Sciatic nerve (tissue), 2 donors: Measurements from ENCODE around the gene TNF. TPM values are rescaled to one million over a fixed set of nuclear protein-coding genes. Genes with fewer than 3 reads are reported as not detected.

Experiments
- ATAC-seq: fragments of 200-7000 bp; cut with Tn5 transposase; one replicate; pipeline ENCODE4 v1.9.1; 2020; ENCODE audit warnings: mild to moderate bottlenecking, moderate library complexity
- DNase-seq: peaks from one replicate; pipeline ENCODE4 v3.0.0-alpha.2; 2020; ENCODE audit warnings: low spot score
- intact Hi-C: fragments of 100-400 bp; cut with DNase I; formaldehyde crosslinking; loops from one replicate; pipeline ENCODE4 v1.14.2; 2022
- total RNA-seq: library from RNA; stranded (reverse); fragmentation: NEBNext Ultra II Directional; extraction: Animal tissue kit (Norgen Biotek cat#: 25700); gene quantifications from one replicate; pipeline ENCODE4 v1.2.1, GENCODE V29; 2021
- donor health status: DM: no; HTN: no; CAD: no.
- donor health status: DM: no; HTN: no; CAD: no.

Gene TNF
- total RNA-seq = 0.40 TPM

- intact Hi-C loops = no loop called here
- peak; percentile 64 for ATAC-seq
- DNase-seq = no peak
Measured at GRCh38 chr6:31575335-31575901, at the start of gene TNF. TNF (plus strand) TSS chr6:31575565; CDS start chr6:31575742, 177 bp downstream.

- DNase-seq = no peak
- no peak for ATAC-seq
- intact Hi-C loops = no loop called here
Measured at GRCh38 chr6:31525932-31526591, 49.3 kb upstream of the TNF start.

- no peak for ATAC-seq
- no peak for DNase-seq
- intact Hi-C loops = no loop called here
Measured at GRCh38 chr6:31528307-31528777, 47.0 kb upstream of the TNF start.

GRCh38 chr6:31528821-31529328 is 46.5 kb upstream of the TNF start, which contains the start of gene MCCD1:
MCCD1 (plus strand) TSS chr6:31528962; CDS start chr6:31529015, 53 bp downstream.
- DNase-seq (no peak), ATAC-seq (no peak)
- intact Hi-C loops = no loop called here

- intact Hi-C loops = no loop called here
- no peak for DNase-seq
- no peak for ATAC-seq
Measured at GRCh38 chr6:31529329-31530150, 45.8 kb upstream of the TNF start.

- intact Hi-C loops = no loop called here
- ATAC-seq (no peak), DNase-seq (no peak)
Measured at GRCh38 chr6:31530659-31531058, 44.7 kb upstream of the TNF start.

GRCh38 chr6:31531162-31531561 is 44.2 kb upstream of the TNF start:
- intact Hi-C loops = no loop called here
- ATAC-seq (no peak), DNase-seq (no peak)

GRCh38 chr6:31531771-31532643 is 43.4 kb upstream of the TNF start:
- intact Hi-C loops = no loop called here
- DNase-seq = no peak
- ATAC-seq = no peak

GRCh38 chr6:31532644-31533454 is 42.5 kb upstream of the TNF start:
- intact Hi-C loops = no loop called here
- DNase-seq (no peak), ATAC-seq (no peak)

GRCh38 chr6:31533455-31533841 is 41.9 kb upstream of the TNF start:
- ATAC-seq (no peak), DNase-seq (no peak)
- intact Hi-C loops = no loop called here

GRCh38 chr6:31534011-31534410 is 41.4 kb upstream of the TNF start:
- DNase-seq (no peak), ATAC-seq (no peak)
- intact Hi-C loops = no loop called here

GRCh38 chr6:31534521-31535040 is 40.8 kb upstream of the TNF start:
- ATAC-seq (no peak), DNase-seq (no peak)
- intact Hi-C loops = no loop called here

GRCh38 chr6:31535538-31536324 is 39.6 kb upstream of the TNF start:
- no peak for ATAC-seq
- no peak for DNase-seq
- intact Hi-C loops = no loop called here

- intact Hi-C loops = no loop called here
- DNase-seq = no peak
Measured at GRCh38 chr6:31538805-31539400, 36.5 kb upstream of the TNF start.

GRCh38 chr6:31540640-31541039 is 34.7 kb upstream of the TNF start:
- intact Hi-C loops = loop anchor here (10.0 kb wide), 1 partner anchor 294 kb away; no protein-coding TSS in a partner anchor
- DNase-seq (no peak), ATAC-seq (no peak)

More at GRCh38 chr6:31538805-31539400, 36.5 kb upstream of the TNF start:
- no peak for ATAC-seq

- intact Hi-C loops = loop anchor here (10.0 kb wide), 1 partner anchor 294 kb away; no protein-coding TSS in a partner anchor
- ATAC-seq = peak; percentile 19
- peak; percentile 65 for DNase-seq
Measured at GRCh38 chr6:31541059-31541657, 34.2 kb upstream of the TNF start.
